K562 (cell line): ENCODE results near the gene KCNQ5.

Source experiments
- MAX ChIP-seq: sonication (generic); formaldehyde crosslinking; IDR thresholded peaks from 2 replicates; pipeline ENCODE4 v1.9.0; 2022; ENCODE audit warnings: mild to moderate bottlenecking, missing genetic modification reagents
- NFATC3 ChIP-seq: fragments of 450-650 bp; IDR thresholded peaks from 2 replicates; pipeline ENCODE4 v1.6.1; 2017; ENCODE audit warnings: mild to moderate bottlenecking
- POLR2AphosphoS5 ChIP-seq: IDR thresholded peaks from 2 replicates; pipeline ENCODE4 v1.6.1; 2011; ENCODE audit warnings: mild to moderate bottlenecking, low read depth, low read length, moderate library complexity; ENCODE audit not compliant: control insufficient read depth, insufficient read depth
- SMC3 ChIP-seq: conservative IDR thresholded peaks from 2 replicates; pipeline ENCODE4 v1.6.1; 2011; ENCODE audit warnings: low read depth, low read length, improper control_type of control experiment; ENCODE audit not compliant: insufficient read depth
- SP2 ChIP-seq: IDR thresholded peaks from 2 replicates; pipeline ENCODE4 v1.6.1; 2011; ENCODE audit warnings: mild to moderate bottlenecking, low read depth, low read length, moderate library complexity; ENCODE audit not compliant: poor library complexity, severe bottlenecking; ENCODE audit errors: extremely low read depth
- YY1 ChIP-seq, 3 experiments: IDR thresholded peaks; 2 replicates each; pipeline ENCODE4 v1.6.1; 2011; ENCODE audit warnings: low read length in 2 of 3, mild to moderate bottlenecking in 2 of 3, moderate library complexity in 2 of 3, borderline replicate concordance in 1 of 3, control low read depth in 1 of 3, low read depth in 1 of 3; ENCODE audit not compliant: insufficient read depth in 3 of 3, insufficient replicate concordance in 2 of 3, control insufficient read depth in 1 of 3, insufficient read length in 1 of 3; ENCODE audit errors: extremely low read depth in 1 of 3
- ZNF217 ChIP-seq: sonication (generic); formaldehyde crosslinking; IDR thresholded peaks from 2 replicates; pipeline ENCODE4 v1.8.0; 2022; ENCODE audit warnings: mild to moderate bottlenecking, missing genetic modification reagents
- ZNF274 ChIP-seq: IDR thresholded peaks from 2 replicates; pipeline ENCODE4 v1.6.1; 2011; ENCODE audit warnings: low read depth, mild to moderate bottlenecking, low read length, moderate library complexity, borderline replicate concordance

- no peak for TF ChIP-seq SP2
- no peak for TF ChIP-seq MAX (CRISPR knock-in tag)
- no peak for TF ChIP-seq YY1 (IDR thresholded peaks at IDR 0.05; ENCODE audit: borderline replicate concordance in 1 of 3, control insufficient read depth in 1 of 3, extremely low read depth in 1 of 3, insufficient read depth in 3 of 3, insufficient read length in 1 of 3, insufficient replicate concordance in 2 of 3, low read depth in 1 of 3, low read length in 2 of 3)
- no peak for TF ChIP-seq ZNF274
- no peak for TF ChIP-seq NFATC3
- no peak for TF ChIP-seq SMC3
- no peak for TF ChIP-seq ZNF217
- no peak for TF ChIP-seq POLR2AphosphoS5
Measured at GRCh38 chr6:72798196-72798595, 176.3 kb downstream of the KCNQ5 start.
